ENCODE results near the gene LZTS3.
"Not testable (repeated sequence)": the region's sequence is repeated elsewhere in the genome, so short reads cannot be mapped to it uniquely, and the experiment has no call there.

- not testable (repeated sequence) for TF ChIP-seq EZH2 (IDR thresholded peaks at IDR 0.05; ENCODE audit: borderline replicate concordance, low read depth, low read length, poor library complexity, severe bottlenecking); CTCF (conservative IDR thresholded peaks at IDR 0.05; ENCODE audit: low read depth, low read length)
Observed at GRCh38 chr20:3182429-3182828, 9.1 kb upstream of the LZTS3 start.

All from A673 (cell line).